Motor neuron (in vitro differentiated cells): ENCODE results near the gene PPT1. TPM values are rescaled to one million over a fixed set of nuclear protein-coding genes. Genes with fewer than 3 reads are reported as not detected.

Experiments used
- ATAC-seq, 8 experiments: fragments of 200-7000 bp; cut with Tn5 transposase; replicated peaks in 6 of 8; 2 replicates each; pipeline ENCODE4 v1.8.0; 2021; ENCODE audit warnings: mild to moderate bottlenecking in 8 of 8, moderate library complexity in 8 of 8
- H3K27ac ChIP-seq, 2 donors: fragments of 250-450 bp; sonication (Bioruptor Pico); 2 replicates each; pipeline ENCODE4 v1.9.0; 2021; ENCODE audit warnings: antibody characterized with exemption in 2 of 2, mild to moderate bottlenecking in 2 of 2, moderate library complexity in 1 of 2
- H3K4me1 ChIP-seq, 2 donors: fragments of 250-450 bp; sonication (Bioruptor Pico); replicated peaks in 1 of 2; 2 replicates each; pipeline ENCODE4 v1.6.1; 2021; ENCODE audit warnings: antibody characterized with exemption in 2 of 2, mild to moderate bottlenecking in 2 of 2, moderate library complexity in 1 of 2
- H3K4me3 ChIP-seq, 5 donors: fragments of 250-450 bp; sonication (Bioruptor Pico); 2 replicates each; pipeline ENCODE4 v1.9.0; 2021; ENCODE audit warnings: antibody characterized with exemption in 5 of 5, mild to moderate bottlenecking in 5 of 5, moderate library complexity in 4 of 5
- WGBS, 10 experiments: fragments of 450-650 bp; shearing (Covaris generic); methylation state at CpG; one replicate each; pipeline ENCODE4 v1.0.0; 2022; 5-methylcytosine and 5-hydroxymethylcytosine counted together
- in situ Hi-C, 9 experiments: fragments of 400-800 bp; cut with MboI; loops; one replicate each; pipeline ENCODE4 v1.15.0; 2021; ENCODE audit warnings: low sequenced_read_pairs in 9 of 9, low pct_unique_long_range_greater_than_20kb in 2 of 9; ENCODE audit not compliant: unreplicated experiment in 9 of 9
- total RNA-seq, 8 experiments: library from RNA; unstranded; fragments of 300-600 nt; gene quantifications; 2 replicates each; pipeline versions ENCODE4 v1.2.3 to v1.2.4, GENCODE V29; 2022

The PPT1 gene
- total RNA-seq, 8 experiments from 2014 or later = 46.3 to 106 (median 65.8) TPM

GRCh38 chr1:40027647-40028046 is 69.4 kb downstream of the PPT1 start:
- no peak for ATAC-seq
- Histone ChIP-seq H3K4me3 (no peak overlapping the region), H3K27ac (no peak overlapping the region), H3K4me1 (no peaks in the 10 kb centered on the region)
- in situ Hi-C loops = no loop called here

GRCh38 chr1:40024671-40025070 is 72.4 kb downstream of the PPT1 start:
- no peak for ATAC-seq
- in situ Hi-C loops = no loop called here
- no peaks in the 10 kb centered on the region for H3K4me1 ChIP-seq
- H3K4me3 ChIP-seq = no peak overlapping the region
- whole genome bisulfite sequencing, 10 experiments = 17 to 79% (median 49%) methylated on average over 1 to 2 of the region's 2 CpGs
- no peak overlapping the region for H3K27ac ChIP-seq

DNA sequence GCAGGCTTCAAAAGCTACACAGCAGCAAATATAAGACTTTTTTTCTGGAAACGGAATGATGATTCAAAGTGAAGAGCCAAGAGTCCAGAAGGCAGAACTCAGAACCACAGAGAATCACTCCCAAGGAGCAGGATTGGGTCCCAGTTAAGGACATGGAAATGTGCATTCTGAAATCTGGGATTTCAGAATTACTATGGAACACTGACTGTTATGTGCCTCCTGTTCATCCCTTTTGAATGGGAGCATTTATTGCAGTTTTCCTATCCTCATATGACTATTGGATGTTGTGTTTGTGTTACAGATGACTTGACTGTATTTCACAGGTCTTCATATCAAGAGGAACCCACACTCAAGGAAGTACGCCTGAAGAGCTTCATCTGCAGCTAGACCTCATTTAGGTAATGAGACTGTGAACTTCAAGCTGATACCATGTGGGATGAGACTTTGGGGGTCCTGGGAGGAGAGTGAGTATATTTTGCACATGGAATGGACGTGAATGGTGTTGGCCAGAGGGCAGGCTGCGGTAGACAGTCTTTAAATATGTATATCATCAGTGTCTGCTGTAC is 73.6 kb downstream of the PPT1 start:
- Histone ChIP-seq H3K4me1 (no peaks in the 10 kb centered on the region), H3K27ac (no peak overlapping the region), H3K4me3 (no peak overlapping the region)
- ATAC-seq = no peak
- in situ Hi-C loops = no loop called here
- WGBS, 10 experiments = 44 to 81% (median 70%) methylated on average over 2 to 4 of the region's 4 CpGs

Other genes starting within 250 kb of the PPT1 start
- 10 to 100 TPM; 19.5 to 57.6 (median 38.6) TPM for gene TRIT1, start 213.7 kb downstream of the PPT1 start, total RNA-seq
- 10 to 100 TPM in 5 of 8 experiments, under 1 TPM in 3; 0.18 to 85.1 (median 33.6) TPM for gene MYCL, start 195.3 kb downstream of the PPT1 start, total RNA-seq
- gene MFSD2A, start 142.1 kb downstream of the PPT1 start, total RNA-seq = 10 to 100 TPM in 5 of 8 experiments, 1 to 10 TPM in 3; 2.4 to 48.6 (median 25.8) TPM
- gene CAP1, start 56.5 kb downstream of the PPT1 start, total RNA-seq = 100 to 1,000 TPM; 120 to 220 (median 158) TPM
- 10 to 100 TPM in 7 of 8 experiments, 1 to 10 TPM in 1; 8.8 to 61.1 (median 31.2) TPM for gene RLF, start 64.1 kb upstream of the PPT1 start, total RNA-seq
- gene TMCO2, start 150.7 kb upstream of the PPT1 start, total RNA-seq = under 1 TPM in 1 of 8 experiments, not detected in 7; 0.33 TPM
- 10 to 100 TPM; 20.6 to 58.0 (median 40.7) TPM for gene ZMPSTE24, start 161.0 kb upstream of the PPT1 start, total RNA-seq
- gene COL9A2, start 220.0 kb upstream of the PPT1 start, total RNA-seq = 1 to 10 TPM in 7 of 8 experiments, under 1 TPM in 1; 0.87 to 7.1 (median 1.6) TPM